ENCODE results near the gene ENGASE.

DNA sequence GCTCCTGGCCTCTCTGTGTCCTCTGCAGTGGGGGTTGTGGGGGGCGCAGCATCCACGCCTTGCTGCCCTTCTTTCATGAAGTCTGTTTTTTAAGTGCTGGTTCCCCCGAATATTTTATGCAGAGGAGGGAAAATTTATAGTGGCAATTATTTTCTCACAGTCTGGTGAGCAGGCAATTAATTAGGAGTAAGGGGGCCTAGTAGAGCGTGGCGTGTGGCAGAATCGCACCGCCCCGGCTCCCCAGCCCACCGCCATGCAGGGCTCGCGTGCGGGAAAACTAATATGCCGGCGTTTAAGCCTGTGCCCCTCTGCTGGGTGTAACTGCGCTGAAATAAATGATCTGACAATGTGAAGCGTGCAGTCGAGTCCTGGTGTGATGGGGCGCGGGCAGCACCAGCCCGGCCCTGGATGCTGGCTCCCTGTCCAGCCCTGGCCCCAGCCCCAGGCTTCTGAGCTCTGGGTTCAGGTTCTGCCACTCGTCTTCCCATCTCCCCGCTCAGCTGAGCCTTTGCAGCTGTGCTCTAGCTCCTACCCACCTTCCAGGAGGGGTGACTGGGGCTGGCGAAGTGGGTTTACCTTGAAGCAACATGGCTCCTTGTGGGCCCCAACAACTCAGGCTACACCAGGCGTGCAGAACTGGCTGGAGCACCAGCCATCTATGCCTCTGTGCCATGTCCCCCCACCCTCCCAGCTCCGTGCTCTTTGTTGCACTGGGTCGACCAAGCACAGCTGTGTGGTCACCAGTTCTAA lies 13.8 kb downstream of the ENGASE start:
- TF ChIP-seq, protein P1, sequence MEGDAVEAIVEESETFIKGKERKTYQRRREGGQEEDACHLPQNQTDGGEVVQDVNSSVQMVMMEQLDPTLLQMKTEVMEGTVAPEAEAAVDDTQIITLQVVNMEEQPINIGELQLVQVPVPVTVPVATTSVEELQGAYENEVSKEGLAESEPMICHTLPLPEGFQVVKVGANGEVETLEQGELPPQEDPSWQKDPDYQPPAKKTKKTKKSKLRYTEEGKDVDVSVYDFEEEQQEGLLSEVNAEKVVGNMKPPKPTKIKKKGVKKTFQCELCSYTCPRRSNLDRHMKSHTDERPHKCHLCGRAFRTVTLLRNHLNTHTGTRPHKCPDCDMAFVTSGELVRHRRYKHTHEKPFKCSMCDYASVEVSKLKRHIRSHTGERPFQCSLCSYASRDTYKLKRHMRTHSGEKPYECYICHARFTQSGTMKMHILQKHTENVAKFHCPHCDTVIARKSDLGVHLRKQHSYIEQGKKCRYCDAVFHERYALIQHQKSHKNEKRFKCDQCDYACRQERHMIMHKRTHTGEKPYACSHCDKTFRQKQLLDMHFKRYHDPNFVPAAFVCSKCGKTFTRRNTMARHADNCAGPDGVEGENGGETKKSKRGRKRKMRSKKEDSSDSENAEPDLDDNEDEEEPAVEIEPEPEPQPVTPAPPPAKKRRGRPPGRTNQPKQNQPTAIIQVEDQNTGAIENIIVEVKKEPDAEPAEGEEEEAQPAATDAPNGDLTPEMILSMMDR (IDR thresholded peaks at IDR 0.05; ENCODE audit: low read length), result no peak
- no peak for TF ChIP-seq EZH2 (IDR thresholded peaks at IDR 0.05; ENCODE audit: borderline replicate concordance, low read length)

All from OCI-LY1 (cell line).